Activated CD4-positive, alpha-beta T cell treated with anti-CD3 and anti-CD28 coated beads for 4 hours (primary cell): ENCODE measurements around the gene C19orf53.

Experiments used
- DNase-seq, 2 donors: peaks; one replicate each; pipeline ENCODE4 v3.0.0-alpha.2; 2020

The C19orf53 gene

GRCh38 chr19:13827656-13828055 lies 53.4 kb downstream of the C19orf53 start:
- no peak for DNase-seq
